K562 (cell line): ENCODE results near the gene KCNMB1. TPM values are rescaled to one million over a fixed set of nuclear protein-coding genes. Genes with fewer than 3 reads are reported as not detected.
A peak's percentile ranks its signal among the peaks of the same experiment; 100 is the strongest.

Experiments
- ATAC-seq: fragments of 200-7000 bp; cut with Tn5 transposase; 3 replicates; pipeline ENCODE4 v1.9.1; 2020; ENCODE audit warnings: moderate library complexity
- BruUV-seq: library from RNA; stranded (reverse); fragments of 400-500 nt; replicated peaks from 2 replicates; lab custom pipeline; 2021; lab: Mats Ljungman, UMichigan
- CTCF ChIA-PET: fragments of 300-600 bp; formaldehyde crosslinking; extraction: SDS; loops from one replicate; lab custom pipeline; 2021; ENCODE audit warnings: low intra/inter-chr PET ratio; lab: Yijun Ruan, JAX
- POLR2A ChIA-PET: fragments of 300-600, 350-650 bp; sonication (Branson Sonifier 250); formaldehyde crosslinking; extraction: SDS; loops from one replicate; lab custom pipeline; 2021; ENCODE audit warnings: antibody characterized with exemption, inconsistent platforms; lab: Yijun Ruan, JAX
- DNase-seq, 4 experiments: peaks; one replicate each; pipeline versions ENCODE4 v3.0.0 to v3.0.0-alpha.2; 2011 to 2018; ENCODE audit warnings: low spot score in 3 of 4, mixed read lengths in 3 of 4; ENCODE audit errors: extremely low read depth in 1 of 4
- FAIRE-seq: peaks from 2 replicates; lab custom pipeline; 2011; peaks lifted over from hg19 to GRCh38; lab: Jason Lieb, UNC
- H2AFZ ChIP-seq: 2 replicates; pipeline ENCODE4 v1.6.0; 2011; ENCODE audit warnings: low read depth, low read length, control low read depth, inconsistent platforms
- H3K27ac ChIP-seq: fragments of 200-600 bp; 3 replicates; pipeline ENCODE4 v1.8.0; 2011; ENCODE audit warnings: low read depth, mild to moderate bottlenecking, control low read depth, inconsistent platforms, low read length, moderate library complexity, mixed read lengths; ENCODE audit errors: extremely low read depth
- H3K27me3 ChIP-seq, 2 experiments: fragments of 300-600 bp in 1 of 2; 2 replicates in 1 of 2; 3 replicates in 1 of 2; pipeline versions ENCODE4 v1.6.0 to v1.8.0; 2011; ENCODE audit warnings: inconsistent platforms in 2 of 2, low read length in 2 of 2, mild to moderate bottlenecking in 1 of 2, mixed read lengths in 1 of 2, moderate library complexity in 1 of 2; ENCODE audit not compliant: control insufficient read depth in 2 of 2, insufficient read depth in 2 of 2
- H3K36me3 ChIP-seq: fragments of 300-600 bp; 3 replicates; pipeline ENCODE4 v1.8.0; 2011; ENCODE audit warnings: mild to moderate bottlenecking, low read length, inconsistent platforms; ENCODE audit not compliant: control insufficient read depth, insufficient read depth
- H3K4me1 ChIP-seq, 2 experiments: fragments of 200-600 bp in 1 of 2; replicated peaks in 1 of 2; 2 replicates in 1 of 2; 3 replicates in 1 of 2; pipeline versions ENCODE4 v1.5.1 to v1.8.0; 2011; ENCODE audit warnings: inconsistent platforms in 2 of 2, low read length in 2 of 2, mild to moderate bottlenecking in 1 of 2, mixed read lengths in 1 of 2, moderate library complexity in 1 of 2; ENCODE audit not compliant: control insufficient read depth in 2 of 2, insufficient read depth in 2 of 2
- H3K4me2 ChIP-seq: 2 replicates; pipeline ENCODE4 v1.6.1; 2011; ENCODE audit warnings: low read length, control low read depth, inconsistent platforms, mixed read lengths; ENCODE audit not compliant: insufficient read depth
- H3K4me3 ChIP-seq: fragments of 200-600 bp; sonication (generic), shearing (Covaris generic); 2 replicates; pipeline ENCODE4 v1.5.1; 2016; ENCODE audit warnings: control low read depth, inconsistent platforms
- H3K79me2 ChIP-seq: fragments of 200-600 bp; 3 replicates; pipeline ENCODE4 v1.8.0; 2011; ENCODE audit warnings: low read length, inconsistent platforms; ENCODE audit not compliant: control insufficient read depth, insufficient read depth
- H3K9ac ChIP-seq, 2 experiments: 2 replicates each; pipeline versions ENCODE4 v1.6.0 to v1.6.1; 2011; ENCODE audit warnings: low read depth in 2 of 2, low read length in 2 of 2, control low read depth in 1 of 2, inconsistent platforms in 1 of 2, mild to moderate bottlenecking in 1 of 2, mixed read lengths in 1 of 2; ENCODE audit not compliant: insufficient read depth in 1 of 2
- H3K9me1 ChIP-seq: one replicate; pipeline ENCODE4 v1.6.0; 2011; ENCODE audit warnings: inconsistent platforms, mild to moderate bottlenecking, low read length, moderate library complexity; ENCODE audit not compliant: control insufficient read depth, insufficient read depth
- H3K9me3 ChIP-seq: replicated peaks from 2 replicates; pipeline ENCODE4 v1.5.1; 2011; ENCODE audit warnings: low read depth, low read length, inconsistent platforms; ENCODE audit not compliant: control insufficient read depth, insufficient read depth
- H4K20me1 ChIP-seq: replicated peaks from 2 replicates; pipeline ENCODE4 v1.6.1; 2011; ENCODE audit warnings: low read length, inconsistent platforms, mixed read lengths; ENCODE audit not compliant: control insufficient read depth, insufficient read depth
- FOXP1 ChIP-seq: sonication (generic); formaldehyde crosslinking; IDR thresholded peaks from 2 replicates; pipeline ENCODE4 v1.8.0; 2022; ENCODE audit warnings: mild to moderate bottlenecking, missing genetic modification reagents
- HMBOX1 ChIP-seq: sonication (generic); IDR thresholded peaks from 2 replicates; pipeline ENCODE4 v1.6.1; 2016
- MAX ChIP-seq: sonication (generic); formaldehyde crosslinking; IDR thresholded peaks from 2 replicates; pipeline ENCODE4 v1.9.0; 2022; ENCODE audit warnings: mild to moderate bottlenecking, missing genetic modification reagents
- SPI1 ChIP-seq: IDR thresholded peaks from 2 replicates; pipeline ENCODE4 v1.6.1; 2011; ENCODE audit warnings: low read depth, low read length, control low read depth, borderline replicate concordance
- VEZF1 ChIP-seq: fragments of 200-800 bp; sonication (Bioruptor generic); IDR thresholded peaks from 2 replicates; pipeline ENCODE4 v1.6.1; 2017; ENCODE audit warnings: missing genetic modification characterization, missing compliant biosample characterization
- ZNF41 ChIP-seq: fragments of 250-450 bp; sonication (Bioruptor Pico); conservative IDR thresholded peaks from 2 replicates; pipeline ENCODE4 v1.4.0; 2020; ENCODE audit warnings: mild to moderate bottlenecking
- ZNF551 ChIP-seq: fragments of 250-450 bp; sonication (Bioruptor Pico); IDR thresholded peaks from 2 replicates; pipeline ENCODE4 v1.5.0; 2021; ENCODE audit warnings: mild to moderate bottlenecking, moderate library complexity
- ZNF764 ChIP-seq: fragments of 250-450 bp; sonication (Bioruptor Pico); IDR thresholded peaks from 2 replicates; pipeline ENCODE4 v1.4.0; 2020; ENCODE audit warnings: low read depth, mild to moderate bottlenecking, moderate library complexity
- ZSCAN29 ChIP-seq: fragments of 450-650 bp; IDR thresholded peaks from 2 replicates; pipeline ENCODE4 v1.6.1; 2017
- WGBS: fragments of 100-300 bp; shearing (Covaris generic); methylation state at CpG from one replicate; pipeline ENCODE4 v1.1.6; 2016; ENCODE audit warnings: low coverage, mixed read lengths; ENCODE audit not compliant: insufficient coverage; ENCODE audit errors: missing lambda C conversion rate; 5-methylcytosine and 5-hydroxymethylcytosine counted together
- in situ Hi-C: fragments of 300-500 bp; cut with MboI; formaldehyde crosslinking; loops from 4 replicates; pipeline ENCODE4 v1.15.0; 2018; ENCODE audit warnings: inconsistent platforms, mixed read lengths
- intact Hi-C: fragments of 100-400 bp; cut with micrococcal nuclease; formaldehyde crosslinking; loops from 2 replicates; pipeline ENCODE4 v1.14.2; 2022
- polyA plus RNA-seq, 8 experiments: library from polyadenylated mRNA; depleted of rRNA in 4 of 8; stranded (reverse) in 5 of 8; unstranded in 3 of 8; fragments of >200 nt; fragmentation: Nextera tagmentation in 2 of 8; fragmentation: Illumina TruSeq in 1 of 8; extraction: Ambion mirVana in 2 of 8; extraction: Trizol in 1 of 8; gene quantifications; 2 replicates each; pipeline versions ENCODE4 v1.2.1 to v1.2.3, GENCODE V29; 2011 to 2014; ENCODE audit warnings: inconsistent platforms in 1 of 8, missing spikeins in 1 of 8
- total RNA-seq, 7 experiments: library from RNA; depleted of rRNA in 6 of 7; stranded (reverse); fragments of >200 nt in 6 of 7; fragmentation: Illumina TruSeq in 2 of 7; extraction: Trizol in 2 of 7; gene quantifications; 2 replicates each; pipeline versions ENCODE4 v1.2.1 to v1.2.3, GENCODE V29; 2011 to 2021; ENCODE audit warnings: low replicate concordance in 1 of 7
- TF ChIP-seq, protein P1 (sequence below), 2 experiments: fragments of 450-650 bp in 1 of 2; sonication (generic) in 1 of 2; formaldehyde crosslinking in 1 of 2; IDR thresholded peaks in 1 of 2; conservative IDR thresholded peaks in 1 of 2; 2 replicates each; pipeline versions ENCODE4 v1.6.1 to v1.8.1; 2016 to 2023; ENCODE audit warnings: mild to moderate bottlenecking in 2 of 2, moderate library complexity in 2 of 2, inconsistent platforms in 1 of 2, missing genetic modification reagents in 1 of 2

Gene KCNMB1
- total and polyA plus RNA-seq, 9 of the 15 experiments (the other 6 are each of a cell fraction or from before 2014, with no cell fraction given), result not detected

GRCh38 chr5:170360709-170361108 is 28.5 kb downstream of the KCNMB1 start:
- H3K4me1 ChIP-seq, result peaks cover 0 to 10% of the 10 kb centered on the region in 2 experiments
- no peak overlapping the region for H3K9ac ChIP-seq
- intact Hi-C loops (no loop called here), in situ Hi-C loops (no loop called here)
- no peak overlapping the region for H3K4me2 ChIP-seq
- H3K79me2 ChIP-seq, result no peaks in the 10 kb centered on the region
- BruUV-seq, result no TSS peak
- H3K9me3 ChIP-seq, result no peaks in the 10 kb centered on the region
- CTCF ChIA-PET, result no interaction called here
- H3K27ac ChIP-seq, result no peak overlapping the region
- peaks cover 10 to 20% of the 10 kb centered on the region in 2 experiments for H3K27me3 ChIP-seq
- no peaks in the 10 kb centered on the region; the same call in 1 of the 2 replicates for H4K20me1 ChIP-seq
- no peak for ATAC-seq
- POLR2A ChIA-PET, result no interaction called here
- no peak overlapping the region for H3K4me3 ChIP-seq
- peak; percentile 80 for TF ChIP-seq MAX
- no peak for TF ChIP-seq ZNF764 (CRISPR knock-in tag)
- TF ChIP-seq SPI1, result peak; percentile 71; the same call in 1 of the 2 replicates
- TF ChIP-seq FOXP1 (CRISPR knock-in tag), result no peak
- no peak for TF ChIP-seq ZNF41 (CRISPR knock-in tag)
- no peak for TF ChIP-seq HMBOX1
- no peak for TF ChIP-seq ZNF551 (CRISPR knock-in tag)
- TF ChIP-seq VEZF1 (CRISPR knock-in tag), result no peak
- TF ChIP-seq, protein P1, sequence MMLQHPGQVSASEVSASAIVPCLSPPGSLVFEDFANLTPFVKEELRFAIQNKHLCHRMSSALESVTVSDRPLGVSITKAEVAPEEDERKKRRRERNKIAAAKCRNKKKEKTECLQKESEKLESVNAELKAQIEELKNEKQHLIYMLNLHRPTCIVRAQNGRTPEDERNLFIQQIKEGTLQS (IDR thresholded peaks at IDR 0.05), result no peak
- TF ChIP-seq, protein P1 (CRISPR knock-in tag; conservative IDR thresholded peaks at IDR 0.05), result no peak
- no peak for TF ChIP-seq ZSCAN29
- no peaks in the 10 kb centered on the region for H3K9me1 ChIP-seq
- no peaks in the 10 kb centered on the region for H3K36me3 ChIP-seq
- no peak overlapping the region for H2AFZ ChIP-seq
- no peak for FAIRE-seq
- DNase-seq, result no peak
- 6% methylated on average over 8 of the region's 8 CpGs for whole genome bisulfite sequencing
